Body of pancreas (tissue), 4 donors: ENCODE results near the gene ERRFI1. TPM values are rescaled to one million over a fixed set of nuclear protein-coding genes. Genes with fewer than 3 reads are reported as not detected.

ENCODE experiments used
- ATAC-seq: fragments of 150-250 bp; one replicate; pipeline ENCODE4 v1.9.1; 2016
- DNase-seq, 4 donors: peaks; one replicate each; pipeline ENCODE4 v3.0.0-alpha.2; 2019
- H3K27ac ChIP-seq, 4 donors: fragments of 200-600 bp; sonication (generic); 1 replicate in 3 of 4; 2 replicates in 1 of 4; pipeline versions ENCODE4 v1.5.1 to v1.6.1; 2016 to 2019; ENCODE audit warnings: mild to moderate bottlenecking in 1 of 4, mixed read lengths in 1 of 4, moderate library complexity in 1 of 4
- H3K27me3 ChIP-seq, 2 donors: fragments of 200-600 bp; sonication (generic); one replicate each; pipeline ENCODE4 v1.6.0; 2016; ENCODE audit warnings: mild to moderate bottlenecking in 1 of 2
- H3K36me3 ChIP-seq, 2 donors: fragments of 200-600 bp; sonication (generic); replicated peaks in 1 of 2; 2 replicates each; pipeline ENCODE4 v1.5.1; 2016; ENCODE audit warnings: low read depth in 2 of 2; ENCODE audit not compliant: insufficient read depth in 1 of 2
- H3K4me1 ChIP-seq: fragments of 200-600 bp; sonication (generic); one replicate; pipeline ENCODE4 v1.6.0; 2016
- H3K4me3 ChIP-seq, 2 donors: fragments of 200-600 bp; sonication (generic); 1 replicate in 1 of 2; 2 replicates in 1 of 2; pipeline ENCODE4 v1.5.1; 2016 to 2019
- H3K9me3 ChIP-seq, 3 donors: fragments of 200-600 bp; sonication (generic); 1 replicate in 2 of 3; 2 replicates in 1 of 3; pipeline ENCODE4 v1.5.1; 2016
- CTCF ChIP-seq, 7 experiments: fragments of 450-650 bp in 4 of 7; fragments of 200-600 bp in 3 of 7; sonication (generic) in 3 of 7; IDR thresholded peaks; one replicate each; pipeline ENCODE4 v1.5.1; 2016 to 2019; ENCODE audit warnings: antibody characterized with exemption in 7 of 7
- POLR2A ChIP-seq, 3 donors: fragments of 450-650 bp; IDR thresholded peaks; one replicate each; pipeline ENCODE4 v1.6.1; 2016; ENCODE audit warnings: antibody characterized with exemption in 3 of 3, mild to moderate bottlenecking in 2 of 3
- WGBS, 2 donors: methylation state at CpG; one replicate each; pipeline ENCODE4 v1.1.5; 2017; 5-methylcytosine and 5-hydroxymethylcytosine counted together
- intact Hi-C: fragments of 100-400 bp; cut with DNase I; formaldehyde crosslinking; loops from one replicate; pipeline ENCODE4 v1.15.1; 2023
- total RNA-seq, 2 donors: library from RNA; depleted of rRNA; stranded (reverse); fragments of >200 nt; gene quantifications; one replicate each; pipeline ENCODE4 v1.1.0, GENCODE V29; 2016

Gene ERRFI1
- total RNA-seq, 2 donors from 2014 or later = 127 to 273 TPM

GRCh38 chr1:8043621-8044020 lies 17.5 kb upstream of the ERRFI1 start:
- 73 to 83% methylated on average over 2 of the region's 2 CpGs for WGBS, 2 donors
- Histone ChIP-seq H3K27ac (no peak overlapping the region), H3K36me3 (no peaks in the 10 kb centered on the region), H3K4me3 (no peak overlapping the region), H3K9me3 (no peaks in the 10 kb centered on the region), H3K4me1 (peaks cover 6% of the 10 kb centered on the region), H3K27me3 (no peaks in the 10 kb centered on the region)
- intact Hi-C loops = no loop called here
- no peak for ATAC-seq
- TF ChIP-seq CTCF (IDR thresholded peaks at IDR 0.05) = no peak
- TF ChIP-seq POLR2A (IDR thresholded peaks at IDR 0.05) = no peak
- no peak for DNase-seq

- intact Hi-C loops = no loop called here
- no peaks in the 10 kb centered on the region for H3K27me3 ChIP-seq
- H3K36me3 ChIP-seq = no peaks in the 10 kb centered on the region
- TF ChIP-seq POLR2A (IDR thresholded peaks at IDR 0.05) = no peak
- TF ChIP-seq CTCF (IDR thresholded peaks at IDR 0.05) = no peak
- ATAC-seq = no peak
- 53 to 55% methylated on average over 3 of the region's 3 CpGs for WGBS, 2 donors
- no peak overlapping the region for H3K4me3 ChIP-seq
- DNase-seq = no peak
- H3K4me1 ChIP-seq = peaks cover 6% of the 10 kb centered on the region
- H3K27ac ChIP-seq = no peak overlapping the region
- no peaks in the 10 kb centered on the region for H3K9me3 ChIP-seq
These were observed 16.0 kb upstream of the ERRFI1 start for GRCh38 chr1:8042134-8042533.

GRCh38 chr1:8040586-8040985 lies 14.5 kb upstream of the ERRFI1 start:
- peak overlapping the region in 3 of 4 donors; percentile 37 to 63 (median 48) for H3K27ac ChIP-seq
- H3K27me3 ChIP-seq = no peaks in the 10 kb centered on the region
- intact Hi-C loops = no loop called here
- H3K9me3 ChIP-seq = no peaks in the 10 kb centered on the region
- peaks cover 6% of the 10 kb centered on the region for H3K4me1 ChIP-seq
- ATAC-seq (peak; percentile 98), DNase-seq (peak; percentile 90 to 96 (median 95))
- WGBS, 2 donors = 67 to 71% methylated on average over 1 of the region's 1 CpG
- H3K4me3 ChIP-seq = no peak overlapping the region
- no peaks in the 10 kb centered on the region for H3K36me3 ChIP-seq
- TF ChIP-seq POLR2A (IDR thresholded peaks at IDR 0.05) (no peak), CTCF (IDR thresholded peaks at IDR 0.05) (no peak)

- no peak overlapping the region for H3K4me3 ChIP-seq
- no peak for ATAC-seq
- no peak overlapping the region for H3K27ac ChIP-seq
- intact Hi-C loops = loop anchor here (10.0 kb wide), 1 partner anchor 156 kb away; no protein-coding TSS in a partner anchor
- peaks cover 6% of the 10 kb centered on the region for H3K4me1 ChIP-seq
- H3K36me3 ChIP-seq = no peaks in the 10 kb centered on the region
- WGBS, 2 donors = 73% methylated on average over 2 of the region's 2 CpGs
- H3K27me3 ChIP-seq = no peaks in the 10 kb centered on the region
- no peaks in the 10 kb centered on the region for H3K9me3 ChIP-seq
- no peak for TF ChIP-seq CTCF (IDR thresholded peaks at IDR 0.05)
- no peak for TF ChIP-seq POLR2A (IDR thresholded peaks at IDR 0.05)
- no peak for DNase-seq
These were observed 13.0 kb upstream of the ERRFI1 start for GRCh38 chr1:8039071-8039470.

GRCh38 chr1:8035289-8035688 lies 9.2 kb upstream of the ERRFI1 start:
- Histone ChIP-seq H3K27me3 (no peaks in the 10 kb centered on the region), H3K27ac (no peak overlapping the region), H3K36me3 (no peaks in the 10 kb centered on the region), H3K4me1 (peaks cover 6% of the 10 kb centered on the region), H3K4me3 (no peak overlapping the region), H3K9me3 (no peaks in the 10 kb centered on the region)
- no peak for ATAC-seq
- DNase-seq = no peak
- WGBS, 2 donors = 91 to 96% methylated on average over 4 of the region's 4 CpGs
- intact Hi-C loops = loop anchor here (10.0 kb wide), 1 partner anchor 160 kb away; no protein-coding TSS in a partner anchor
- no peak for TF ChIP-seq POLR2A (IDR thresholded peaks at IDR 0.05)
- no peak for TF ChIP-seq CTCF (IDR thresholded peaks at IDR 0.05)
